ENCODE measurements around the gene TAOK2. TPM values are rescaled to one million over a fixed set of nuclear protein-coding genes. Genes with fewer than 3 reads are reported as not detected.

Gene TAOK2
- total and polyA plus RNA-seq, 2 of the 13 experiments (the other 11 are each of a cell fraction or from before 2014, with no cell fraction given), result 17.4 to 43.2 TPM

GRCh38 chr16:29993191-29993902 is 19.7 kb downstream of the TAOK2 start (continued):
- no peak for TF ChIP-seq ZBTB3 (CRISPR knock-in tag; IDR thresholded peaks at IDR 0.05; ENCODE audit: borderline replicate concordance, low read depth)
- TF ChIP-seq ZNF101 (CRISPR knock-in tag; IDR thresholded peaks at IDR 0.05; ENCODE audit: borderline replicate concordance, low read depth), result no peak
- TF ChIP-seq MLLT10 (CRISPR knock-in tag; IDR thresholded peaks at IDR 0.05), result no peak

GRCh38 chr16:29993903-29994599 is 20.4 kb downstream of the TAOK2 start:
- peaks cover 24% of the 10 kb centered on the region for H3K4me1 ChIP-seq (ENCODE audit: insufficient read depth, low read length)
- H3K27ac ChIP-seq (ENCODE audit: extremely low read length, insufficient read depth, low read length), result peak overlapping the region; percentile 87
- H4K20me1 ChIP-seq (ENCODE audit: insufficient read depth, low read length), result no peaks in the 10 kb centered on the region
- H2AFZ ChIP-seq (ENCODE audit: low read length), result no peak overlapping the region
- no peak for DNase-seq (ENCODE audit: low spot score)
- H3K9me3 ChIP-seq (ENCODE audit: low read length), result no peaks in the 10 kb centered on the region
- H3K36me3 ChIP-seq (replicated peaks in 1 of 2; ENCODE audit: control insufficient read depth in 1 of 2, insufficient read depth in 2 of 2, low read length in 2 of 2), result peaks cover 14 to 39% of the 10 kb centered on the region in 2 experiments
- FAIRE-seq, result no peak
- no peak for ATAC-seq
- 97% methylated on average over 9 of the region's 9 CpGs for WGBS (ENCODE audit: low lambda C conversion rate)
- BruUV-seq (replicated peaks), result no TSS peak
- in situ Hi-C loops (cut with HindIII; ENCODE audit: extremely low pct_ligation_motif_present, low pct_unique_long_range_greater_than_20kb), result no loop called here
- ChIA-PET CTCF (ENCODE audit: low intra/inter-chr PET ratio, low total read pairs) (no interaction called here), POLR2A (interaction anchor here (0.6 to 2.0 kb wide), 4 partner anchors 21 to 186 kb away, joined by 3 to 10 read pairs (median 6); partner anchors contain the start of genes KCTD13 and TAOK2)
- peak overlapping the region; percentile 84; the same call in 1 of the 2 replicates for H3K4me2 ChIP-seq (ENCODE audit: low read depth, low read length)
- H3K4me3 ChIP-seq (replicated peaks in 1 of 3; ENCODE audit: insufficient read depth in 1 of 3, low read depth in 2 of 3, low read length in 3 of 3), result no peak overlapping the region
- intact Hi-C loops (cut with micrococcal nuclease; ENCODE audit: unreplicated experiment), result no loop called here
- 0 out of 2 replicates have a peak overlapping the region, but pooled peaks have one; percentile 85 for H3K9ac ChIP-seq (ENCODE audit: insufficient read depth, low read depth, low read length)
- H3K79me2 ChIP-seq (ENCODE audit: insufficient read depth, low read length), result peaks cover 9% of the 10 kb centered on the region
- H3K27me3 ChIP-seq (ENCODE audit: control insufficient read depth in 1 of 2, insufficient read depth in 2 of 2, low read length in 2 of 2), result peaks cover 0 to 5% of the 10 kb centered on the region in 2 experiments; a peak in 1 of 5 replicates
- TF ChIP-seq REPIN1 (CRISPR knock-in tag; IDR thresholded peaks at IDR 0.05; ENCODE audit: borderline replicate concordance, low read depth), result no peak
- TF ChIP-seq KMT2A (CRISPR knock-in tag; IDR thresholded peaks at IDR 0.05), result no peak
- TF ChIP-seq POLR2A (IDR thresholded peaks at IDR 0.05; ENCODE audit: insufficient read depth in 1 of 2, low read depth in 2 of 2, low read length in 2 of 2), result peak in 1 of 2 experiments; percentile 24; a peak in 1 of 4 replicates
- no peak for TF ChIP-seq MYC (CRISPR knock-in tag; IDR thresholded peaks at IDR 0.05; ENCODE audit: borderline replicate concordance)
- no peak for TF ChIP-seq ZNF30 (CRISPR knock-in tag; IDR thresholded peaks at IDR 0.05)
- TF ChIP-seq ZHX2 (IDR thresholded peaks at IDR 0.05; ENCODE audit: low read depth), result no peak
- no peak for TF ChIP-seq ZHX2 (CRISPR knock-in tag; IDR thresholded peaks at IDR 0.05; ENCODE audit: borderline replicate concordance)
- TF ChIP-seq LCORL (IDR thresholded peaks at IDR 0.05), result 0 out of 2 replicates have a peak, but pooled peaks have one; percentile 7
- no peak for TF ChIP-seq LCORL (CRISPR knock-in tag; IDR thresholded peaks at IDR 0.05)
- no peak for TF ChIP-seq BCL6 (CRISPR knock-in tag; IDR thresholded peaks at IDR 0.05)
- TF ChIP-seq POLR2G (IDR thresholded peaks at IDR 0.05; ENCODE audit: low read depth, low read length), result peak; percentile 17; the same call in 1 of the 2 replicates
- 0 out of 2 replicates have a peak, but pooled peaks have one; percentile 10 for TF ChIP-seq NBN (conservative IDR thresholded peaks at IDR 0.05)
- 0 out of 2 replicates have a peak, but pooled peaks have one; percentile 38 for TF ChIP-seq IKZF1 (IDR thresholded peaks at IDR 0.05)
- TF ChIP-seq ZMAT5 (CRISPR knock-in tag; IDR thresholded peaks at IDR 0.05; ENCODE audit: borderline replicate concordance, low read depth), result no peak

Data from HepG2 (cell line).